Heart left ventricle (tissue), 16 donors: ENCODE measurements around the gene ABHD16B. TPM values are rescaled to one million over a fixed set of nuclear protein-coding genes. Genes with fewer than 3 reads are reported as not detected.

Experiments used
- ATAC-seq, 4 donors: fragments of 200-7000 bp; cut with Tn5 transposase; one replicate each; pipeline ENCODE4 v1.9.1; 2020 to 2022; ENCODE audit warnings: moderate library complexity in 4 of 4, mild to moderate bottlenecking in 3 of 4, moderate number of reproducible peaks in 1 of 4
- DNase-seq, 5 donors: peaks; one replicate each; pipeline ENCODE4 v3.0.0-alpha.2; 2020
- H3K27ac ChIP-seq, 12 donors: fragments of 200-600 bp; sonication (generic) in 4 of 12; one replicate each; pipeline versions ENCODE4 v1.5.0 to v1.8.0; 2016 to 2022; ENCODE audit warnings: mild to moderate bottlenecking in 2 of 12
- H3K27me3 ChIP-seq, 9 donors: fragments of 200-600 bp; sonication (generic) in 2 of 9; one replicate each; pipeline versions ENCODE4 v1.5.1 to v1.8.0; 2016 to 2022; ENCODE audit warnings: mild to moderate bottlenecking in 3 of 9
- H3K36me3 ChIP-seq, 9 donors: fragments of 200-600 bp; sonication (generic) in 2 of 9; one replicate each; pipeline versions ENCODE4 v1.5.0 to v1.8.0; 2018 to 2022; ENCODE audit warnings: mild to moderate bottlenecking in 2 of 9
- H3K4me1 ChIP-seq, 12 donors: fragments of 200-600 bp; sonication (generic) in 4 of 12; one replicate each; pipeline versions ENCODE4 v1.5.0 to v1.8.0; 2016 to 2022; ENCODE audit warnings: mild to moderate bottlenecking in 3 of 12
- H3K4me3 ChIP-seq, 12 donors: fragments of 200-600 bp; sonication (generic) in 4 of 12; one replicate each; pipeline versions ENCODE4 v1.5.0 to v1.8.0; 2017 to 2022; ENCODE audit warnings: mild to moderate bottlenecking in 9 of 12, moderate library complexity in 4 of 12
- H3K9me3 ChIP-seq, 12 donors: fragments of 200-600 bp; sonication (generic) in 4 of 12; one replicate each; pipeline versions ENCODE4 v1.5.0 to v1.8.0; 2016 to 2022; ENCODE audit warnings: mild to moderate bottlenecking in 1 of 12
- CTCF ChIP-seq, 12 donors: fragments of 200-600 bp; sonication (generic) in 4 of 12; IDR thresholded peaks; one replicate each; pipeline versions ENCODE4 v1.5.0 to v1.8.0; 2018 to 2022; ENCODE audit warnings: antibody characterized with exemption in 12 of 12, mild to moderate bottlenecking in 5 of 12
- POLR2A ChIP-seq, 2 donors: fragments of 450-650 bp; IDR thresholded peaks; one replicate each; pipeline ENCODE4 v1.6.1; 2017; ENCODE audit warnings: antibody characterized with exemption in 2 of 2, mild to moderate bottlenecking in 2 of 2, moderate library complexity in 2 of 2
- WGBS, 4 donors: extraction: QIAGEN DNeasy Blood & Tissue Kit in 2 of 4; methylation state at CpG; one replicate each; pipeline versions ENCODE4 v1.1.5 to v1.1.7; 2013 to 2018; 5-methylcytosine and 5-hydroxymethylcytosine counted together
- intact Hi-C, 10 donors: fragments of 100-400 bp; cut with DNase I; formaldehyde crosslinking; loops; one replicate each; pipeline versions ENCODE4 v1.11.1 to v1.14.2; 2022
- polyA plus RNA-seq, 2 donors: library from polyadenylated mRNA; stranded (reverse); fragments of 200-250 nt; gene quantifications; one replicate each; pipeline ENCODE4 v1.2.3, GENCODE V29; 2013
- total RNA-seq, 9 donors: library from RNA; depleted of rRNA in 2 of 9; stranded (reverse); fragments of >200 nt in 2 of 9; fragmentation: NEBNext Ultra II Directional in 3 of 9; extraction: Animal tissue kit (Norgen Biotek cat#: 25700) in 3 of 9; gene quantifications; one replicate each; pipeline versions ENCODE4 v1.1.0 to v1.2.4, GENCODE V29; 2016 to 2023
- donor health status: ischemic (EF 13 %, LVEDD 7.1; RV severe dilation, severe dysfunction).
- donor health status: healthy with polysubstance abuse.
- donor health status: DM: no; HTN: yes; CAD: no.
- donor health status: DM: no; HTN: no; CAD: no.
- donor health status: ischemic (EF 25% LVEDD 6.9; RV normal size, moderate dysfunction).
- donor health status: ischemic (EF 25% LVEDD 5.7; RV mildly dilated, moderate dysfunction).
- donor health status: healthy.
- donor health status: DM: yes; HTN: yes; CAD: no.
- donor health status: ischemic (EF 35%, LVEDD 5.7; RV mildly dilated, moderate dysfunction).
- donor health status: nonischemic (EF 11% LVEDD 7.7; RV severe dilation, severe dysfunction).
- donor health status: DM: yes; HTN: yes; CAD: no.
- donor health status: PGD.
- donor health status: ischemic (EF 29% LVEDD 5.4; RV normal size, mild dysfunction).
- donor health status: nonischemic (EF 23%, LVEDD 6.1; RV moderate dilation, normal function).

The ABHD16B gene
- total and polyA plus RNA-seq, 11 donors = 0.12 to 0.72 TPM; not detected in 9

- DNase-seq = peak; percentile 96 to 99 (median 97)
- Histone ChIP-seq H3K9me3 (no peaks in the 10 kb centered on the region), H3K27ac (peak within 1 kb of the TSS; percentile 42 to 96 (median 82)), H3K4me1 (peaks cover 9 to 50% (median 35%) of the 10 kb centered on the region in 12 donors), H3K27me3 (no peaks in the 10 kb centered on the region), H3K4me3 (peak within 1 kb of the TSS; percentile 30 to 80 (median 68)), H3K36me3 (peaks cover 0 to 37% (median 18%) of the 10 kb centered on the region in 9 donors)
- no peak for TF ChIP-seq CTCF (IDR thresholded peaks at IDR 0.05)
- TF ChIP-seq POLR2A (IDR thresholded peaks at IDR 0.05) = peak in 1 of 2 donors; percentile 52
- intact Hi-C loops = loop anchor here in 4 of 10 donors (1.0 to 10.0 kb wide), 4 partner anchors 29 to 170 kb away; partner anchors contain the start of genes TPD52L2 (in 2 of the 4) and TCEA2 (in 1 of the 4)
- WGBS, 4 donors = 1 to 3% (median 1%) methylated on average over 34 to 82 of the region's 82 CpGs
- peak; percentile 93 to 96 (median 95) for ATAC-seq
Measured at GRCh38 chr20:63894358-63895201, 33.3 kb downstream of the ABHD16B start, which contains the start of gene DNAJC5. Gene DNAJC5, plus strand, starts transcription at chr20:63895126. Its CDS starts 33,220 bp downstream, at chr20:63928346.

- H3K4me3 ChIP-seq = peak overlapping the region; percentile 30 to 80 (median 68)
- ATAC-seq (no peak), DNase-seq (no peak)
- no peaks in the 10 kb centered on the region for H3K9me3 ChIP-seq
- TF ChIP-seq CTCF (IDR thresholded peaks at IDR 0.05) (no peak), POLR2A (IDR thresholded peaks at IDR 0.05) (no peak)
- WGBS, 4 donors = 0 to 1% (median 1%) methylated on average over 23 to 87 of the region's 87 CpGs
- H3K36me3 ChIP-seq = peaks cover 0 to 29% (median 10%) of the 10 kb centered on the region in 9 donors
- H3K4me1 ChIP-seq = peaks cover 9 to 55% (median 41%) of the 10 kb centered on the region in 12 donors
- H3K27ac ChIP-seq = peak overlapping the region in 11 of 12 donors; percentile 74 to 96 (median 82)
- H3K27me3 ChIP-seq = no peaks in the 10 kb centered on the region
- intact Hi-C loops = loop anchor here in 4 of 10 donors (1.0 to 10.0 kb wide), 4 partner anchors 30 to 169 kb away; partner anchors contain the start of genes TPD52L2 (in 2 of the 4) and TCEA2 (in 1 of the 4)
Measured at GRCh38 chr20:63895202-63895951, 34.1 kb downstream of the ABHD16B start.

- H3K27ac ChIP-seq = peak overlapping the region; percentile 42 to 96 (median 80)
- 1 to 3% (median 2%) methylated on average over 5 of the region's 5 CpGs for WGBS, 4 donors
- H3K9me3 ChIP-seq = no peaks in the 10 kb centered on the region
- H3K27me3 ChIP-seq = no peaks in the 10 kb centered on the region
- no peak for TF ChIP-seq POLR2A (IDR thresholded peaks at IDR 0.05)
- no peak for TF ChIP-seq CTCF (IDR thresholded peaks at IDR 0.05)
- H3K36me3 ChIP-seq = peaks cover 0 to 25% (median 4%) of the 10 kb centered on the region in 9 donors
- peaks cover 10 to 58% (median 43%) of the 10 kb centered on the region in 12 donors for H3K4me1 ChIP-seq
- intact Hi-C loops = loop anchor here in 4 of 10 donors (1.0 to 10.0 kb wide), 4 partner anchors 31 to 169 kb away; partner anchors contain the start of genes TPD52L2 (in 2 of the 4) and TCEA2 (in 1 of the 4)
- DNase-seq (no peak), ATAC-seq (no peak)
- peak overlapping the region; percentile 30 to 80 (median 68) for H3K4me3 ChIP-seq
Measured at GRCh38 chr20:63895952-63896263, 34.6 kb downstream of the ABHD16B start.
